ENCODE data around the gene DENND1A.

The DENND1A gene

DNA sequence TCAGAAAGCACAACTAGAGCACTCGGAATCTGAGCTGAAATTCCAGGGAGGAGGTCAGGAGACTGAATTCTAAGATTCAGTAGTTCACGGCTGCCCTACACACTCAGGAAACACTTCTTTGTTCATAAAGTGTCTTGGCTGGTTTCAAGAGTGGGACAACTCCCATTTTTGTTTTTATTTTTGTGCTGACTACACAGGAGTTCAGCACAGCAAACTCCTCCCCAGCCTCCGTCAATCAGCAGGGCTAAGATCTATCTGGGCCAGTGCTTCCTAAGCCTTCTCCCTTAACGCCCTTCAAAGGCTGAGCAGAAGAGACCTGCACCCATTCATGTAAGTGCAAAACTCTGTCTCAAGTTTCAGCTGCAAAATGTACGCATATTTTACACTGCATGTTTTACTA, 323.8 kb downstream of the DENND1A start:
- no peak for DNase-seq

DNA sequence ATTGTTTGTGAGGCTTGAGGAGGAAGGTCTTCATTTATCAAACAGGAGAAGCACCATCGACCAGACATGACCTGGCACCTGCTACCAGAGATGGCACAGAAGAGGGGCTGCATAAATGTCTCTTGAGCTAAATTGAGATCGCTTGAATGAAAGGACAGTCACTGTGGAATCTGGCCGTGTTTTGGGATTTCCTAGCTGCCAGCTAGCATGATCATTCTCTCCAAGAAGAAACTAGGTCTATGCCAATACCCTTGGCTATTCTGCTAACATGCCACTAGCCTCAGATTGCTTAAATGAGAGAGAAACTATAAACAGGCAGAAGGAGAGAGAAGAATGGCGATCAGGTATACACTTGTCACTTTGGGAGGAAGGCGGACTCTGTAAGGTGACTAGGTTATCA, 324.6 kb downstream of the DENND1A start:
- DNase-seq, result no peak

DNA sequence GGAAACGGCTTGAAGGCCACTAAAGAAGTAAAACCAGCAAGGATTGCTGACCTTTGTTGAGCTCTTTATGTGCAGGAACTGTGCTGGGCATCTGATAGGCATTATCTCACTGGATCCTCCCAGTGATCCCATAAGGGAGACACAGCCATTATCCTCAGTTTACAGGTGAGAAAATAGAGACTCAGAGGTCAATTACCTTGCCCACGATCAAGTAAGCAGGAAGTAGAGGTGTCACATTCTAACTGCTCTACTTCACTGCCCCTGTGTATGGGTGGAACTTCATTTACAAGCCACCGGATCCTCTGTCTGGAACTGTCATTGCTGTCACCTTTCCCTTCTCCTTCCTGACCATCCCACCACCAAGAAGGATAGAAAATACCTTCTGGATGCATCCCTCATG, 325.1 kb downstream of the DENND1A start:
- DNase-seq, result no peak

DNA sequence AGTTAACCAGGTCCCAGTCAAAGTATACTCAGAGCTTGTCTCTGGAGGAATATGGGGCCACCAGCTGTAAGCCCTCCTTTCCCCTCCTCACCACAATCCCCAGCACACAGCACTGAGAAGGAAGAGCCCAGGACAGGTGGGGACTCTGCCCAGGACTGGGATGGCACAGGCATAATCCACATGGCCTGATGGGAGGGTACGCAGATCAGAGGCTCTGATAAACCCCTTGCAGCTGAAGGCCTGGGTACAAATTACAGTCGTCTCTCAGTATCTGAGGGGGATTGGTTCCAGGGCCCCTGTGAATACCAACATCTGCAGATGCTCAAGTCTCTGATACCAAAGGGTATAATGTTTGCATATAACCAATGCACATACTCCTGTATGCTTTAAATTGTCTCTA, 328.1 kb downstream of the DENND1A start:
- no peak for DNase-seq

DNA sequence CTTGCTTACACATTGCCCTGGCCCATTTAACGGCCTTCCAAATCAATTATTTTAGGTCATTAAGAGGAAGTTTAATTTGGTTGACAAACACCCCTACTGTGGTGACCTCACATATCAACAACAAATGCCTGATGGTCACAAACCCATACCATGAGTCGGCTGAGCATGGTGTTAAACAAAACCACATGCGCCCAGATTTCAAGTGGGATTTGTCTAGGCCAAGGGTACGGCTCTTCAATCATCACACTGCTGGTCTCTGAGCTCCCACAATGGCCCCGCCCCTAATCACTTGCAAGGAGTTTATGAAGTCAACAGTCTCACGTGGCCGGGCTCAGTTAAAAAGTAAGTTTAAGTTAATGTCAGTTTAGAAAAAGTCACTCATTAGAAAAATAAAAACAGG, 330.1 kb downstream of the DENND1A start:
- DNase-seq, result no peak

DNA sequence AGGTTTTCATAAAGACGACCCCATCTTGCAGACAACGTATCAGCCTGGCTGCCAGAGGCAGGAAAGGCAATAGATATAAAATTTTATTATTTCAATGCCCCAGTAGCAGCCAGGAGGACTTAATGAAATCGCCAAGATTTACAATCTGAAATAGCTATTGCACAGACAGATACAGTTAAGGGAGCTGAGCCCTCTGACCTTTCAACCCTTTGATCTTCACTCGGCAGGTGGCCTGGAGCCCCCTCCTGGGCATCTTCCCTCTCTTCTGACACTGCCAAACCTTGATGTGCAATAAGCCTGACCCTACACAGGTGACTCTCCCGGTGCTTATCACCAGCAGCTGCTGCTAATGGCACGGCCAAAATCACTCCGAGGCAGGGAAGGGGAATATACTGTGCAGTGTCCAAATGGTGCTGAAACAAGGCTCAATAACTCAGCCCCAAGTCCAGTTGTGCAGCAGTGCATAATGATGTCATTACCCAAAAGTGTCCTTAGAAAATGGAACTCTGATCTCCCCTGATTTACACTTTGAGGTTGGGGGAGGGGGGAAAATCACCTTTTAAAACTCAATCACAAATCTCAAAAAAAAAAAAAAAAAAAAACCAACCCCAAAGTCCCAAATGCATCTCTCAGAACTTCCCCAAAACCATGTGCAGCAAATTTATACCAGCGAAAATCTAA, 331.9 kb downstream of the DENND1A start:
- DNase-seq, result no peak

DNA sequence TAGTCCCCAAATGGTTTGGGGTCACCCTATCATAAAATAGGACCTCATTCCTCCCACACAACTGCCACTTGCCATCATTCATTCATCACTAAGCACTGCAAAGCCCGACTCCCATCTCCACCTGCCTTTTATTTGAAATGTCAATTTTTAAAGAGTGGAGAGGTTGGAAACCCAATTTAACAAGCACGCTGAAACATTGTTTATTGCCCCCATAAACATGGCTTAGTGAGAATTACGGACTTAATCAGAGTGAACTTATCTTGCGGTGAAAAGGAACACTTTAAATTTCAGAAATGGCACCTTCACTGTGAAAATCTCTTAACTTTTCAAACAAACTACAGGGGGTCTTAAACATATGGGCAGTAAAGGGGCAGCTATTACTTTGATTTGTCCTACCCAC, 332.9 kb downstream of the DENND1A start:
- no peak for DNase-seq

DNA sequence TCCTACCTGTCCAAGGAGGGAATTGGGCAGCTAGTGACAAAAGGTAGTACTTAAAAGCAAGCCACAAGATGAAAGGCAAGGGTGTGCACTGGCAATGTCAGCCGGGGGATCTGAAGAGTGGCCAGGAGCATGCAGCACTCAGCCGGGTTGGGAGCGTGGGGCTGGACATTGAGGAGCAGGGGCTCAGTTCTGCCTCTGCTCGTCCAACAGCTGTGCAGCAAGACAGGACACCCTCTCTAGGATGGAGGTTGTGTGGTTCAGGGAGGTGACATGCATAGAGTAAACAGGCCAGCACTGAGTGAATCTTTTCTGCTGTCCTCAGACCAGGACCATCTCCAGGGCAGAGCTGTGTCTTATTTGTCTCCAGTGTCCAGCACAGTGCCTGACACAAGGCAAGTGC, 338.6 kb downstream of the DENND1A start:
- no peak for DNase-seq

DNA sequence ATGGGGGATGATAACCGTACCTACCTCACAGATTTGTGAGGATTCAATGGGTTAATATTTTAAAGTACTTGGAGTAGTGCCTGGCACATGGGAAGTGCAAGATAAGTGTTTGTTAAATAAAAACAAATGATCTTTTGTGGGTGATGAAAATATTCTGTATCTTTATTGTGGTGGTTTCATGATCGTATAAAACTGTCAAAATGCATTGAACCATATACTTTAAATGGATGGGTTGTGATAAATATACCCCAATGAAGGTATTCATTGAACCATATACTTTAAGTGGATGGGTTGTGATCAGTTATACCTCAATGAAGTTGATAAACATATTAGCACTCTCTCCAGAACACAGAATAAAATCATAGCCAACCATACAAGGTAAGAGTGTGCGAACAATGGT, 339.4 kb downstream of the DENND1A start:
- no peak for DNase-seq

DNA sequence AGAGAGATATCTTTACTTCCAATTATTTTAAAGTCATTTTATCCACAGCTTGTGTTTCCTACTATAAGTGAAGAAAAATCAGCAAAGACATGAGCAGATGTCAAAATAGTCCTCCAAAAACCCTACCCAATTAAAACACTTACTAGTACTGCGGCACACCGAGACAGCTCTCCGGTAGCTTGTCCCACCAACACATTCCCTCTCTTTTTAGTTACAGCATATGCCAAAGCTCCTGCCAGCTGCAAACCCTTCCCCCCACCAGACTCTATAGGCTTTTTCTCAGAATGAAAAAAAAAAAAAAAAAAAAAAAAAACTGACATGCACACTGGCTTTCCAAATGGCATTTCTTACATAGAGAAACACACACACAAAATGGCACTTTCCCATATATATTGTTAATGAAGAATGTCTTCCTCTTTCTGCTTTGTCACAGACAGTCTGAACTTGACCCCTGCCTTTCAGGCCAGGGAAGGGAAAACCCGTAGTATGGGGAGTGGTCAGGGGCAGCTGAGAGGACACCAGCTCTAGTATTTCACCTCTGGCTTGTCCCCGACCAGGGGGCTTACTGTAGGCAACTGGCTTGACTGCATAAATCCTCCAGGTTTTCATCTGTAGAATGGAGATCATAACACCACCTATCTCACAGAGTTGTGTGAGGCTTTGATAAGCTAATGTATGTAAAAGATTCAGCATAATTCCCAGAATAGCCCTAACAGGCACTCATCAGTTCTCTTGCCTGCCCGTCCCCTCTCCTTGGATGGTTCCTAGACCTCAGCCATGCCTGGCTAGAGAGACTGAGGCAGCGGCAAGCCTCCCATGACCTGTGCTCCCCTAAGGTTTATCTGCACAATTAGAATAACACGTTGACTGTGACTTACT, 340.3 kb downstream of the DENND1A start:
- no peak for DNase-seq

DNA sequence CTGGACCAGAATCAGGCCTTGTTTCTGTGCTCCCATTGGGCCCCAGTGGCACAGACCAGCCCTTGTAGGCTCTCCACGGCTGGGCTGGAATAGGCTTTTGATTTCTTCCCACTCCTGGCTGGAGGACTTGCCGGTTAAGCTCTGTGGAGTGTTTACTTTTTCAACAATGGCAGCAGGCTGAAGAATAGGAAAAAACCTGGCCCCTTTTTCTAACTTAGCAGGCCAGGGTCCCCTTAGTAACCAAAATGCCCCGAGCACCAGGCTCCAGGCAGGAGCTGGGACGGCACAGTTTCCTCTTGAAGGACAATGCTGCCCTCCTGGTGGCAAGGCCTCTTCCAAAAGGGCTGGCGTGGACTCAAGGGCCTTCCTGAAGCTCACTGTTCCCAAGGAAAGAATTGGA, 343.7 kb downstream of the DENND1A start:
- no peak for DNase-seq

DNA sequence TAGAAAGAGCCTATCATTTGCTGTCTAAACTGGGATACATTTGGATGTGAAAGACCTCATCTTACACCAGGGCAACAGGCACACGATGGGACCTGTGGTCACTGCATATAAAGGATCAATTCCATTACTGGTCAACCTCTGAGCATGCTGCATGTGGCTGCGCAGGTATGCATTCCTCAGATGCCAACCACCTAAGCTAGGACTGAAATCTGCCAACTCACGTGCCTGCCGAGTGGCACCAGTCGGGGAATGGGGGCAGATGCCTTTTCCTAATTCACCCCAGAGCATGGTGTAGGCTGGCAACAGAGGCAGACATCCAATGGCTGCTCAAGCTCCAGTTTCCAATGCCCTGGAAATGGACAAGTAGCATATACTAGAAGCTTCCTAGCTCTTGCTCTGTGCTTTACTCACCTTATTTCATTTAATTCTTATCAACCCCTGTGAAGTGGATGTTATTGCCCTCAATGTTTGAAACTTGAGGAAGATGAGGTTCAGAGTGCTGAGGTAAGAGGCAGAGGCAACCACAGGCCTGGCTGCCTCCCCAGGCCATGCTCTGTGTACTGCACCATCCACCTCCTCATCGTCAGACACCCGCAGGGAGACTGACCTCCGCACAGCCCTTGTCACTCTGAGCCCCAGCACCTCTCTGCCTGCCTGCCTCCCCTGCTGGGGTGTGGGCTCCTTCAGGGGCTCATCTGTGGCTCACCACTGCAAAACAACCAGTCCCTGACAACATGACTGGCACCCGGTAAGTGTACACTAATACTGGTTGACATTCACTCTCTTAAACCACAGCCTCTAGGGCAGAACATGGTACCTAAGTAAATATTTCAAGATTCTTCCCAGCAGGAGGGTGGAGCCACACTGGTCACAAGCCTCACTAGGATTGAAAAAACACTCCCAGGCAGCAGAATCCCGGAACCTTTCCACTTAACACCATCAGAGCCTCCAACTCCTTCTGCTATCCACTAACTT, 345.4 kb downstream of the DENND1A start:
- no peak for DNase-seq

DNA sequence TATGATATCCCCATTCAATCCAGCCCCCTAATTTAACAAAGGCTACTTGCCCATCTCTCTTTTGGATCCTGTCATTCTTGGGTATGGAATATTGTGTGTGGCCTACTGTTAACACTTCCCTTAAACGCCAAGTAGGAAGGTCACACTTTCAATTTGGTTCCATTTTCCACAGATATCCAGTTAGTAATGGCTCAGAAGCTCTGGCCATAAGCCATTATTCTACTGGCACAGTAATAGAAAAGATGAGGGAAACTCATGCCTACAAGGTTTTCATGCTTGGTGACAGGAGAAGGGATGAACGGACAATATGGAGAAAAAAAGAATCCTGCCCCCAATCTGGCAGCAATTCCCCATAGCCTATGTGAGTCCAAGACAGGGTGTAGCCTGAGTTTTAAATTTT, 346.3 kb downstream of the DENND1A start:
- DNase-seq, result no peak

DNA sequence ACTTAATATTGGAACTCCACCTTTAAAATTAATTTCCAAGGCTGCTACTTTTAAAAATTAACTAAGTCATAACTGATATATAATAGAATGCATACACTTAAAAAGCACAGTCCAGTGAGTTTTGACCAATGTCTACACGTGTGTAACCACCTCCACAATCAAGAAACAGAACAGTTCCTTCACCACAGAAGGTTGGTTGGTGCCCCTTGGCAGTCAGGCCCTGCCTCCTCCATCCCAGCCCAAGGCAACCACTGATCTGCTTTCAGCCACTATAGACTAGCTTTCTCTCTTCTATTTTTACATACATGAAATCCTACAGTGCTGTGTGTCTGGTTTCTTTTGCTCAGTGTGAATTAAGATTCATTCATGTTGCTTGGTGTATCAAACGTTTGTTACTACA, 358.7 kb downstream of the DENND1A start:
- no peak for DNase-seq

DNA sequence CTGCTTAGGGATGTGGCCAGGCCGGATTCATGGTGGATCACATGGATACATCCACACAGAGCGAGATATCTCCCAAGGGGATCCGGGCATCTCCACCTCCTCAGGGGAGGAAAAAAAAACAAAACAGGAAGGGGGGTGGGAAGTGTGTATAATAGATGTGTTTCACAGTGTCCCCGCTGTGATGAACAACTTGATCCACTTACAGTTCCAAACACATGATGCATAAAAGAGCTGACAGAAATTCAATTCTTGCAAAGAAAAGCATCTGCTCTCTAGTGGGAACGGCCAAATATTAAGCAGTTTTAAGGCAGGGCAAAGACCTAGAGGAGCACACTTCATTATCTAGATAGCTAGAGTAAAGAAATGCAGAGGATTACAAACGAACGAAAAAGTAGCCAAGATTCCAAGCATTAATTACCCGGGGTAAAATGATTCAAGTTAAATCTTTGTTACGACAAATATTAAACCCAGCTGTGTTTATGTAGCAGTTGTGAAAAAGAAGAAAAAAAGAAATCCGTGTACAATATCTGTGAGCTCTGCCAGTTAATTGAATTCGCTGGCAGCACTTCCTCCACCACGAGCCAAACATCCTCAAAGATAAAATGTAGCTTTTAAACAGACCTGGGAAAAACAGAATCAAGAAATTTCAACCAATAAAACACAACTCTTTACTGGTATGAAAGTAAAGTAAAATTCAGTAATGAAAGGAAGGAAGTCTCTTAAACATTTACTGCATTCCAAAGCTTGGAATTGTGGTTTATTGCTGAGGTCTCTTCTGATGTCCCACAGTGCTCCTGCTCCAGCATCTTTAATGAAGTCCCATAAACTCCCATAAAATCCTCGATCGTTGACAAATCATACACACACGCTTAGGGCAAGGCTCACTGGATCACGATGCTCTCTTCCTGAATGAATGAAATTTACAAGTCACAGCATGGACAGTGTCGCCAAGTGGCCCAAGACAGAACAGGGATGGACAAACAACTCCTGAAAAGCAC, 360.9 kb downstream of the DENND1A start:
- DNase-seq, result no peak

DNA sequence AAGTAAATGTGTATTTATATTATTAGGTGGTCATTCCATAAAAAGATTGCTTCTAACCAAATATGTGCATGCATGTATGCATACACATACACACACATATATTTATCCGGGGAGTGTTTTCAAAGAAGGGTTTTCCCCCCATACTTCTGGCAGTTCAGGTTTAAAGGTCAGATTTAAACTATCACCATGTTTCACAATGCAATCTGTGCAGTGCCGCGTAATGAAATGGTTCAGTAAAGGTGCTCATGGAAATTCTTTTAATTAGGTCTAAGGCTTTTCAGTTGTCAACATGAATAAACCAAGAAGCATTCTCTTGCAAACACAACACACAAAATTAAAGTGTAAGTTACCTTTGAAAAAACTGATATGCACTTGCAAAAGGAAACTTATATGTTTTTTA, 362.9 kb downstream of the DENND1A start:
- DNase-seq, result no peak

DNA sequence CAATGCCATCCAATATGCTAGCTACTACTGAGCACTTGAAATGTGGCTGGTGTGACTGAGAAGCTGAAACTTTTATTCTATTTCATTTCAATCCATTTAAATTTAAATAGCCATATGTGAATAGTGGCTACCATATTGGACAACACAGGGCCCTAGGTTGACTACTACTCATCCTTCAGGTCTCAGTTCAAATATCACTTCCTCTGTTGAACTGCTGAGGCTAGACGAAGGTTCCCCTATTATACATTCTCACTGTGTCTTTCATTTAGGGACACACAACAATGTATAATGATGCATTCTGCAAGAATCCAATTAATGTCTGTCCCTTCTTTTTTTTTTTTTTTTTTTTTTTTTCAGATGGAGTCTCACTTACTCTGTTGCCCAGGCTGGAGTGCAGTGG, 365.3 kb downstream of the DENND1A start:
- no peak for DNase-seq

DNA sequence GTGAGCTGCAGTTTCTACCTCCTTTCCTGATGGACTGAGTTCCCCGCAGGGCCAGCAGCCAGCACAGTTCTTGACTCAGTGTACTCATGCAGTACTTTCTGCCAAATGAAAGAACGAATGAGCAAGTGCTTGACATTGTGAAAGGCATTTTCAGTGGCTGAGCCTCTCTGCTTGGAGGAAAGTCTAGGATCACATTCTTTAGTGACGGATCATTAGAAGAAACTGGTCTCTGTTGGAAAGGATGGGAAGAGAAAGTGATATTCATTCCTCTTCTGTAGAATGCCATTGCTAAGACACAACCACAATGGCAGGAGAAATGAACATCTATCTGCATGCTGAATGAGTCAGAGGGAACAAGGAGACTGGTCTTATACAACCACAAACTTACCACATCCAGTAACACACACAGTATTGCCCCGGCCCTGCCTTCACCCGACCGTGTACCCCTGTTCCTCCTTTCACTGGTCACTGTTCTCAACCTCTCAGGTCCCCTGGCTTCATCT, 367.0 kb downstream of the DENND1A start:
- DNase-seq, result no peak

DNA sequence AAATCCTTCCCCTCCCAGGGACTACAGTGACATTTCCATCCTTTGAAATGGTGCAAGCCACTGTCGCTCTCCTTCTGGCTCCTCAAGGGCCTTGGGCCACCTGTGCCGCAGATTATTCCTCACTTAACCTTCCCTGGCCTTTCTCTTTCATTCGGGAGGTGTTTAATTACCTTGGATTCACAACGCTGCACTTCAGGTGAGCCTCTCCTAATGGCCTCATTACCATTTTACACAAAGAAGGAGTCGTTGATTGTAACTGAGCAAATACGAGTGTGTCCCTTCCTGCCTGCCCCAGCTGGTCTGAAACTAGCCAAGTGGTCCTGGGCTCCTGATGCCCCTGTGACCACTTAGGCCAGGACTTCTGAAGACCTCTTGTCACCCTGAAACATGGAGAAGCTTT, 368.9 kb downstream of the DENND1A start:
- DNase-seq, result no peak

DNA sequence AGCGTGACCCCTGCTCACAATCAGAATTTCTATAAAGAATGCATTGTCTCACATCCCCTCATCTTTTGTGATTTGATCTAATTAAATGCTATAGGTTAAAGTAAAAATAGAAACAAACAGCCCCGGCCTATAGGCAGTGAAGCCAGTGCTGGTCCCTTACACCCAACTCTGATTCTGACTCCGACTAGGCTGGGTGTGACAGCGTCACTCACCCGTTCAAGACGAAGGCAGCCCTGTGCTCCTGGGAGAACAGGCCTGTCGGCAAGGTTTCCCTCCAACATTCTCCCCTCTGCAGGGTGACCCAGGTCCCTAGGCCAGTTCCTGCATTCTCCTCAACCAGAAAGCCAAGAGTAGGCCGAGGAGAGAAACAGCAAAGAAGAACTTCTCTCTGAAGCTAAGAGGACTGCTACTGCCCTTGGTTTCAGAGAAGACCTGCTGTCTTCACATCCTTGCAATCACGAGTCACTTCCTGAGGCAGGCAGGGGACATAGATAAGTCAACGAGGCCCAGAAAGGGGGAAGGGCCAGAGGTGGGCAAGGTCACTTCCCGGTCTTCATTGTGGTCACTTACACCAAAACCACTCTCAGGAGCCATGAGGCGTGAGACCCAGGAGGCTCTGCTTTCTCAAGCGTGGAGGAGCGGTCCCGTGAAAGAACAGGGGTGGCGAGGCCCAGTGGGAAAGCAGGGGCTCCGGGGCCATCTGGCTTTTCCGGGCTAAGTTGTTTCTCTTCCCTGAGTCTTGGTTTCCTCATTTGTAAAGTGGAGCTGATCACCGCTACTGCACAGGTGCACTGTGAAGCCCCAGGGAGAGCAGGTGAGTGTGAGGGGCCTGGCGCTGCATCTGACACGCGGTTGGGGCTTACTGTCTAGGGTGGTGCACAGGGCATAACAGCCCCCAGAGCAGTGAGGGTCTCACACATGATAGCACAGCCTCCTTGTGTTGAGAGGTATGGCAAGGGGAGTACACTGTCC, 373.2 kb downstream of the DENND1A start:
- DNase-seq, result no peak

DNA sequence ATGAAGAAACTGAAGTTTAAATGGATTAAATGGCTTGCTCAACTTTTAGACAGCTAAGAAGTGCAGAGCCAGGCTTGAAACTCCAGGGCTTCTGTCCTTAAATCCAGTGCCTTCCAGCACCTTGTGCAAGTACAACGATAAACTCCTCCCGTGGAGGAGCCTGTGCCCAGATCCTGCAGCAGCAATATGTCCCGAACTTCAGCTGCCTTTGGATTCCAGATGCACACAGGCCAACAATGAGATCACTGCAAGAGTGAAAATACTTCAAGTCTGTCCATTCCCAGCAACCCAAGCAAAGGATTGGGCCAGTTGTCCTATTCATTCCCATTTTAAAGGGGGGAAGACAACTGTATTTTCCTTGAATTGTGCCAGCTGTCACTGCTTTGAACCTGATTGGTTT, 374.3 kb downstream of the DENND1A start:
- no peak for DNase-seq

Measured in CD4-positive, alpha-beta T cell treated with Interleukin-4 for 4 hours (primary cell).